HEK293 (cell line): Measurements from ENCODE around the gene ENDOU.

Experiments used
- CTCF ChIA-PET: fragments of 350-600 bp; formaldehyde crosslinking; extraction: SDS; loops from one replicate; lab custom pipeline; 2021; ENCODE audit warnings: antibody characterized with exemption; lab: Yijun Ruan, JAX
- POLR2A ChIA-PET: fragments of 300-600 bp; formaldehyde crosslinking; extraction: SDS; loops from one replicate; lab custom pipeline; 2020; ENCODE audit warnings: antibody characterized with exemption, inconsistent platforms; lab: Yijun Ruan, JAX
- H3K27ac ChIP-seq: fragments of 200-500 bp; sonication (Bioruptor generic); 2 replicates; pipeline ENCODE4 v1.5.1; 2014; ENCODE audit warnings: low read depth, low read length, control low read depth, inconsistent platforms; ENCODE audit errors: extremely low read depth
- H3K36me3 ChIP-seq, 2 experiments: fragments of 200-500 bp in 1 of 2; sonication (Bioruptor generic) in 1 of 2; 1 replicate in 1 of 2; 2 replicates in 1 of 2; pipeline ENCODE4 v1.5.1; 2014 to 2017; ENCODE audit warnings: inconsistent platforms in 2 of 2, low read length in 2 of 2; ENCODE audit not compliant: control insufficient read depth in 2 of 2, insufficient read depth in 1 of 2
- H3K4me1 ChIP-seq: fragments of 200-500 bp; sonication (Bioruptor generic); 2 replicates; pipeline ENCODE4 v1.5.1; 2014; ENCODE audit warnings: mild to moderate bottlenecking, low read length, inconsistent platforms; ENCODE audit not compliant: control insufficient read depth, insufficient read depth
- H3K4me3 ChIP-seq: 2 replicates; pipeline ENCODE4 v1.5.1; 2011; ENCODE audit warnings: low read depth, mild to moderate bottlenecking, control low read depth, low read length, moderate library complexity
- H3K9me3 ChIP-seq: fragments of 200-500 bp; sonication (Bioruptor generic); 2 replicates; pipeline ENCODE4 v1.5.1; 2014; ENCODE audit warnings: low read depth, low read length, inconsistent platforms; ENCODE audit not compliant: control insufficient read depth, insufficient read depth
- BCL11A ChIP-seq: fragments of 450-650 bp; formaldehyde crosslinking; IDR thresholded peaks from 2 replicates; pipeline ENCODE4 v1.5.1; 2016; ENCODE audit warnings: low read depth, missing biosample characterization, missing genetic modification characterization
- GLIS1 ChIP-seq: fragments of 450-650 bp; formaldehyde crosslinking; IDR thresholded peaks from 2 replicates; pipeline ENCODE4 v1.5.1; 2016; ENCODE audit warnings: missing biosample characterization, missing genetic modification characterization
- GLIS2 ChIP-seq: fragments of 450-650 bp; formaldehyde crosslinking; IDR thresholded peaks from 2 replicates; pipeline ENCODE4 v1.5.1; 2016; ENCODE audit warnings: missing biosample characterization, missing genetic modification characterization
- SCRT2 ChIP-seq: fragments of 450-650 bp; formaldehyde crosslinking; IDR thresholded peaks from 2 replicates; pipeline ENCODE4 v1.5.1; 2016; ENCODE audit warnings: missing biosample characterization, missing genetic modification characterization
- ZBTB10 ChIP-seq: fragments of 450-650 bp; formaldehyde crosslinking; IDR thresholded peaks from 2 replicates; pipeline ENCODE4 v1.5.1; 2016; ENCODE audit warnings: missing biosample characterization, missing genetic modification characterization
- ZBTB21 ChIP-seq: fragments of 450-650 bp; formaldehyde crosslinking; IDR thresholded peaks from 2 replicates; pipeline ENCODE4 v1.5.1; 2017; ENCODE audit warnings: missing biosample characterization, missing genetic modification characterization
- ZBTB44 ChIP-seq: fragments of 450-650 bp; IDR thresholded peaks from 2 replicates; pipeline ENCODE4 v1.5.1; 2018; ENCODE audit warnings: missing biosample characterization, mild to moderate bottlenecking, missing genetic modification characterization
- ZEB2 ChIP-seq: fragments of 450-650 bp; formaldehyde crosslinking; IDR thresholded peaks from 2 replicates; pipeline ENCODE4 v1.5.1; 2016; ENCODE audit warnings: missing biosample characterization, missing genetic modification characterization
- ZIC2 ChIP-seq: fragments of 450-650 bp; formaldehyde crosslinking; IDR thresholded peaks from 2 replicates; pipeline ENCODE4 v1.5.1; 2016; ENCODE audit warnings: missing biosample characterization, missing genetic modification characterization
- ZNF366 ChIP-seq: fragments of 450-650 bp; formaldehyde crosslinking; conservative IDR thresholded peaks from 2 replicates; pipeline ENCODE4 v1.5.1; 2016; ENCODE audit warnings: missing biosample characterization, missing genetic modification characterization
- ZNF398 ChIP-seq: fragments of 450-650 bp; formaldehyde crosslinking; IDR thresholded peaks from 2 replicates; pipeline ENCODE4 v1.5.1; 2017; ENCODE audit warnings: missing biosample characterization, missing genetic modification characterization
- ZNF518A ChIP-seq: fragments of 450-650 bp; formaldehyde crosslinking; conservative IDR thresholded peaks from 2 replicates; pipeline ENCODE4 v1.5.1; 2016; ENCODE audit warnings: low read depth, missing biosample characterization, missing genetic modification characterization
- ZNF529 ChIP-seq: fragments of 450-650 bp; formaldehyde crosslinking; IDR thresholded peaks from 2 replicates; pipeline ENCODE4 v1.5.1; 2017; ENCODE audit warnings: missing genetic modification characterization, missing biosample characterization; ENCODE audit not compliant: insufficient replicate concordance
- ZNF664 ChIP-seq: fragments of 450-650 bp; formaldehyde crosslinking; IDR thresholded peaks from 2 replicates; pipeline ENCODE4 v1.5.1; 2016; ENCODE audit warnings: missing biosample characterization, missing genetic modification characterization
- ZNF76 ChIP-seq: fragments of 450-650 bp; formaldehyde crosslinking; IDR thresholded peaks from 2 replicates; pipeline ENCODE4; 2016; ENCODE audit warnings: low read depth, missing biosample characterization, missing genetic modification characterization, borderline replicate concordance

ENDOU gene

GRCh38 chr12:47774663-47775062 lies 49.4 kb upstream of the ENDOU start:
- no peaks in the 10 kb centered on the region; the same call in 1 of the 2 replicates for H3K4me1 ChIP-seq
- CTCF ChIA-PET = interaction anchor here (0.7 to 19.6 kb wide), 6 partner anchors 6 to 63 kb away, joined by 3 to 784 read pairs (median 142); no protein-coding TSS in a partner anchor
- TF ChIP-seq ZNF518A (tag by site-specific recombination) (no peak), SCRT2 (tag by site-specific recombination) (peak; percentile 56; the same call in 1 of the 2 replicates)
- POLR2A ChIA-PET = interaction anchor here (1.4 kb wide), 1 partner anchor 32 kb away, joined by 4 read pairs; no protein-coding TSS in a partner anchor
- no peak overlapping the region for H3K4me3 ChIP-seq
- H3K27ac ChIP-seq = no peak overlapping the region
- H3K9me3 ChIP-seq = no peaks in the 10 kb centered on the region
- no peaks in the 10 kb centered on the region for H3K36me3 ChIP-seq

- peak overlapping the region; percentile 76 for H3K4me3 ChIP-seq
- H3K9me3 ChIP-seq = no peaks in the 10 kb centered on the region
- CTCF ChIA-PET = interaction anchor here (0.7 to 19.6 kb wide), 5 partner anchors 27 to 64 kb away, joined by 3 to 784 read pairs (median 181); no protein-coding TSS in a partner anchor
- H3K4me1 ChIP-seq = no peaks in the 10 kb centered on the region; the same call in 1 of the 2 replicates
- H3K27ac ChIP-seq = peak overlapping the region; percentile 75; the same call in 1 of the 2 replicates
- TF ChIP-seq ZBTB44 (tag by site-specific recombination) (no peak), ZNF664 (tag by site-specific recombination) (0 out of 2 replicates have a peak, but pooled peaks have one; percentile 43), GLIS2 (tag by site-specific recombination) (0 out of 2 replicates have a peak, but pooled peaks have one; percentile 48), ZNF529 (tag by site-specific recombination) (no peak), GLIS1 (tag by site-specific recombination) (peak; percentile 94), SCRT2 (tag by site-specific recombination) (no peak), BCL11A (tag by site-specific recombination) (0 out of 2 replicates have a peak, but pooled peaks have one; percentile 25), ZIC2 (tag by site-specific recombination) (peak; percentile 54), ZBTB10 (tag by site-specific recombination) (peak; percentile 54; the same call in 1 of the 2 replicates), ZBTB21 (tag by site-specific recombination) (no peak), ZNF398 (tag by site-specific recombination) (peak; percentile 86; the same call in 1 of the 2 replicates), ZNF366 (tag by site-specific recombination) (peak; percentile 50), ZEB2 (tag by site-specific recombination) (peak; percentile 37; the same call in 1 of the 2 replicates), ZNF76 (peak; percentile 1; the same call in 1 of the 2 replicates)
- TF ChIP-seq, all 188 proteins: peak for 10
- POLR2A ChIA-PET = interaction anchor here (1.4 to 1.6 kb wide), 2 partner anchors 31 to 68 kb away, joined by 4 read pairs; no protein-coding TSS in a partner anchor
- H3K36me3 ChIP-seq = no peaks in the 10 kb centered on the region
Observed at GRCh38 chr12:47773858-47774580, 48.7 kb upstream of the ENDOU start.
